Activated naive CD8-positive, alpha-beta T cell treated with anti-CD3 and anti-CD28 coated beads, Interleukin-2, amount 50 U/mL, for 24 hours (primary cell): ENCODE measurements around the gene PLEKHM1.
"Not testable (repeated sequence)": the region's sequence is repeated elsewhere in the genome, so short reads cannot be mapped to it uniquely, and the experiment has no call there.

Experiments used
- ATAC-seq: fragments of 150-1000 bp; cut with Tn5 transposase; one replicate; pipeline ENCODE4 v1.10.0; 2021
- DNase-seq: peaks from one replicate; pipeline ENCODE4 v3.0.0; 2021
- H3K27ac Mint-ChIP-seq: one replicate; pipeline ENCODE4 v1.8.0; 2021; ENCODE audit warnings: mild to moderate bottlenecking, mixed read lengths
- H3K27me3 Mint-ChIP-seq: one replicate; pipeline ENCODE4 v1.8.0; 2021; ENCODE audit warnings: mixed read lengths
- H3K36me3 Mint-ChIP-seq: one replicate; pipeline ENCODE4 v1.8.0; 2021; ENCODE audit warnings: low read depth, mixed read lengths
- H3K4me1 Mint-ChIP-seq: one replicate; pipeline ENCODE4 v1.8.0; 2021; ENCODE audit warnings: mixed read lengths
- H3K4me3 Mint-ChIP-seq: one replicate; pipeline ENCODE4 v1.8.0; 2021; ENCODE audit warnings: mild to moderate bottlenecking, moderate library complexity, mixed read lengths
- H3K9me3 Mint-ChIP-seq: one replicate; pipeline ENCODE4 v1.8.0; 2021; ENCODE audit warnings: mixed read lengths

The PLEKHM1 gene

DNA sequence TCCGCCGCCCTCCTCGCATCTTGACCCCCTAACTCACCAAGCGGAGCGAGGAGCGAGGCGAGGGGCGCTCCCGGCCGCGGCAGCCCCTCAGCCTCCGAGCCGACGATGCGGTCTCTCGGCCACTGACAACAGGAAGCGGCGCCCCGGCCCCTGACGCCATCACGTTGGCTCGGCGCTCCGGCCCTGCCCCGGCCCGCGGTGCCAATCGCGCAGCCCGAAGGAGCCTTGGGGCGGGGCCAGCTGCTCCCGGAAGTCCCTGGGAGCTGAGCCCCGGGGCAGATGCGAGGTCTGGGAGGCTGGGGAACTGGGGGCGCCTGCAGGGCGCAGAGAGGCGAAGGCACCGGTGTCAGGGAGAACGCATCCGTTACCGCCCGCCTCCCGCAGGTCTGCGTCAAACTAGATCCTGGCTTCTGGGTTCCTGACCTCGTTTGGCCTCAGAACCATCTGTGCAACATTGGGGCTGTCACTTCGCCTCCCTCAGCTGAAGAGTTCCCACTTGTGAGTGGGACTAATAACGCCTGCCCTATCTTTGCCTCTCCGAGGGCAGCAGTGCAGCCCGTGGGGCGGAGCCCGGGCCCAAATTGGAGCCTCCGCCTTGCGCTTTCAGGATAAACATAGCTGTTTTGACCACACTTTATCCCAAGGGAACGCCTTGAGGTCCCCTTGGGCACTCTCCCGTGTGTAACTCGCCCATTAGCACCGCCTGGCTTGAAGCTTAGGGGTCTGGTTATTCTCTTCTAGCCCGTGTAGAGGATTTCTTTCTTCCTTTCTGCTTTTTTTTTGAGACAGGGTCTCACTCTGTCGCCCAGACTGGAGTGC is at the start of gene PLEKHM1:
Gene PLEKHM1 (minus strand): TSS at position 107 of the 819 bp plus-strand sequence. CDS start 8,237 bp downstream, outside the sequence.
- peak; percentile 99 for ATAC-seq
- not testable (repeated sequence) for H3K36me3 Mint-ChIP-seq, H3K27me3 Mint-ChIP-seq, H3K9me3 Mint-ChIP-seq
- H3K4me1 Mint-ChIP-seq = peaks cover 19% of the 10 kb centered on the region
- H3K27ac Mint-ChIP-seq = peak within 1 kb of the TSS; percentile 78
- peak; percentile 87 for DNase-seq
- peak within 1 kb of the TSS; percentile 90 for H3K4me3 Mint-ChIP-seq

DNA sequence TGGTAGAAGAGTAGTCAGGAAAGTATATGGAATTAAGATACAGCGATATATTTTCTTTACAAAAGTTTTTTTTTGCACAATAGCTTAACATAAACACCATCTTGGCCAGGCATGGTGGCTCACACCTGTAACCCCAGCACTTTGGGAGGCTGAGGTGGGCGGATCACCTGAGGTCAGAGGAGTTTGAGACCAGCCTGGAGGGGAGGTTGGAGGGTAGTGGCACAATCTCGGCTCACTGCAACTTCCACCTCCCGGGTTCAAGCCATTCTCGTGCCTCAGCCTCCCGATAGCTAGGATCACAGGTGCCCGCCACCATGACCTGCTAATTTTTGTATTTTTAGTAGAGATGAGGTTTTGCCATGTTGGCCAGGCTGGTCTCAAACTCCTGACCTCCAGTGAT is 47.6 kb upstream of the PLEKHM1 start:
- H3K27me3 Mint-ChIP-seq, H3K27ac Mint-ChIP-seq, DNase-seq, H3K4me3 Mint-ChIP-seq, H3K9me3 Mint-ChIP-seq, H3K36me3 Mint-ChIP-seq, H3K4me1 Mint-ChIP-seq, ATAC-seq: not testable (repeated sequence)

DNA sequence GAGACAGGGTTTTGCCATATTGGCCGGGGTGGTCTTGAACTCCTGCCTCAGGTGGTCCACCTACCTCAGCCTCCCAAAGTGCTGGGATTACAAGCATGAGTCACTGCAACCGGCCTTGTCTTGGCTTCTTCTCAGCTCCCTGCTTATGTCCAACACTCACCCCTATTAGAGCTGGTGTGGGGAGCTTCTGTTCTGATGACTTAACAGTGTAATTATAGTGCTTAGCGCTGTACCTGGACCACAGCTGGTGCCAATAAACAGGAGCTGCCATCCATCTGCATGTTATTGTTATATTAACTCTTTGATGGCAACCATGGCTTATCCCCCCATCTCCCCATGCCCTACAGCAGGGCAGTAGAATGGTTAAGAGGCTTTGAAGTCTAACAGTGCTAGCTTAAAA is 15.6 kb upstream of the PLEKHM1 start:
- not testable (repeated sequence) for H3K27me3 Mint-ChIP-seq, H3K27ac Mint-ChIP-seq, DNase-seq, H3K4me3 Mint-ChIP-seq, H3K4me1 Mint-ChIP-seq, H3K9me3 Mint-ChIP-seq, ATAC-seq, H3K36me3 Mint-ChIP-seq

DNA sequence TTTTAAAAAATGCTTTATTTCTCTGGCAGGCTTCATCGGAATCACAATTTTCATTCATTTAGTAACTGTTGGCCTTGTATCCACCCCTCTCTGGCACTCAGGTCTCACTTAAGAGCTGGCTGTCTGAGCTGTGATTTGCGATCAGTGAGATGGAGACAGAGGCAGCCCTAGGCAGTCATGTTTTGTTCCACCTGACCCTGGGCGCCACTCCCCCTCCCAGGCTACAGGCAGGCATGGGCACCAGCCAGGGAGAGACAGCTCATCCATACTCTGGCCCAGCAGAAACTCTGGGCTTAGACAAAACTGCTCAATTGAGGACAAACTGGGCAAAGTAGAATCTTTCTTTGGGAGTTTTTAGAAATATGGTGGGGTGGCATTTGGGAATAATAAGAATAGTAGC is 14.7 kb upstream of the PLEKHM1 start:
- not testable (repeated sequence) for ATAC-seq, H3K4me1 Mint-ChIP-seq, H3K27me3 Mint-ChIP-seq, H3K27ac Mint-ChIP-seq, H3K9me3 Mint-ChIP-seq, H3K36me3 Mint-ChIP-seq, H3K4me3 Mint-ChIP-seq, DNase-seq

DNA sequence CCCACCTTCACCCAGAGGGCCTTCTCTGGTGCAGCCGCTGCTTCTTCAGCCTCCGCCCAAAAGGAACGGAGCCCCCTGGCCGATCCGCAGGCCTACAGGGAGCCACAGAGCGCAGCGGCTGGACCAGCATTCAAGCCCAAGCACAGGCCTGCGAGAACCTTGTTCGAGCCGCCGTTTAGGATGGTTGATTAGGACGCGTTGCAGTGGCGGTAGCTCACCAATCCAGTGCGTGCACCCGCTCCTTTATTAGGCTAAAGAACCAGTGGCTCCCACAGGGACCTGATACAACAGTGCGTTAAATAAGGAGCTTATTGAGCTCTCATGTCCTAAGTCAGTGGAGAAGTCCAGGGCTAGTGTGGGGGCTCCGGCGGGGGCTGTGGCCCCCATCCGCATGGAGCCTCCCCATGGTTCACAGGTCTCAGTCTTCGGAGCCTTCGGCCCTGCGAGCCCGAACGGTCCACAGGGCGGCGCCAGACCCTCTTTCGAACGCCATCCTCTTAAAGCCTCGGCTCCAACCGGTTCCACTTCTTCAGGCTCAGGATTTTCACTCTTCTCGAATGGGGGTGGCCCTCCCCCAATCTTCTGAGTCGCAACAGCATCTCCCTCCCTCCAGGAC is 10.7 kb upstream of the PLEKHM1 start:
- DNase-seq, H3K27ac Mint-ChIP-seq, H3K4me1 Mint-ChIP-seq, H3K4me3 Mint-ChIP-seq, H3K36me3 Mint-ChIP-seq, H3K9me3 Mint-ChIP-seq, H3K27me3 Mint-ChIP-seq: not testable (repeated sequence)
- ATAC-seq = peak; percentile 54

- not testable (repeated sequence) for H3K36me3 Mint-ChIP-seq, DNase-seq, H3K27me3 Mint-ChIP-seq, H3K4me1 Mint-ChIP-seq, H3K27ac Mint-ChIP-seq, ATAC-seq, H3K9me3 Mint-ChIP-seq, H3K4me3 Mint-ChIP-seq
Observed at GRCh38 chr17:45500478-45500877, 10.0 kb upstream of the PLEKHM1 start.

DNA sequence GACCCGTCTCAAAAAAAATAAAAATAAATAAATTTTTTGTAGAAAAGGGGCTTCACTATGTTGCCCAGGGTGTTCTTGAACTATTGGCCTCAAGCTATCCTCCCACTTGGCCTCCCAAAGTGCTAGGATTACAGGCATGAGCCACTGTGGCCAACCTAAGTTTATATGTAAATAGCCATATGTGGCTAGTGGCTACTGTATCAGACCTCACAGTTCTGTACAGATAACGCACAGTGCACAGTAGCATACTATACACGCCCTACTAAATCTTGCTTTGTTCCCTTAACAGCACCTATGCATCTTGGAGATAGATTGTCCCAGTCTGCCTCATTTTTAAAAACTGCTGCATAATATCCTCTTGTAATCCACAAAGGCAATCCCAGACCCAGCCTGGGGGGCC is 8.7 kb upstream of the PLEKHM1 start:
- H3K4me1 Mint-ChIP-seq, H3K27ac Mint-ChIP-seq, H3K9me3 Mint-ChIP-seq, DNase-seq, H3K4me3 Mint-ChIP-seq, H3K36me3 Mint-ChIP-seq, H3K27me3 Mint-ChIP-seq, ATAC-seq: not testable (repeated sequence)

DNA sequence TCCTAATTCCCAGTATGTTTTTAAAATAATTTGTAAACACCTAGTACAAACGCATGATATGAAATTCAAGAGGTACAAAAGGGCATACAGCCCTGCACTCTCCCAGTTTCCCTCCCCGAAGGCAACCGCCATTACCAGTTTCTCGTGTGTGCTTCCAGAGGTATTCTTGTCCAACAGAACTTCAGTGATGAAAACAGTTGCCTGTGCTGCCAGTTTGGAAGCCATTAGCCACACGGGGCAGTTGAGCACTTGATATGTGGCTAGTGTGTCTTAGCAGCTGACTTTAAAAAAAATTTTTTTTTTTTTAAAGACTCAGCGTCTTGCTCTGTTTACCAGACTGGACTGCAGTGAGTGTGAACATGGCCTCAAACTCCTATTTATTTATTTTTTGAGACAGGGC is 7.9 kb upstream of the PLEKHM1 start:
- not testable (repeated sequence) for ATAC-seq, DNase-seq, H3K27ac Mint-ChIP-seq, H3K9me3 Mint-ChIP-seq, H3K27me3 Mint-ChIP-seq, H3K4me3 Mint-ChIP-seq, H3K4me1 Mint-ChIP-seq, H3K36me3 Mint-ChIP-seq

DNA sequence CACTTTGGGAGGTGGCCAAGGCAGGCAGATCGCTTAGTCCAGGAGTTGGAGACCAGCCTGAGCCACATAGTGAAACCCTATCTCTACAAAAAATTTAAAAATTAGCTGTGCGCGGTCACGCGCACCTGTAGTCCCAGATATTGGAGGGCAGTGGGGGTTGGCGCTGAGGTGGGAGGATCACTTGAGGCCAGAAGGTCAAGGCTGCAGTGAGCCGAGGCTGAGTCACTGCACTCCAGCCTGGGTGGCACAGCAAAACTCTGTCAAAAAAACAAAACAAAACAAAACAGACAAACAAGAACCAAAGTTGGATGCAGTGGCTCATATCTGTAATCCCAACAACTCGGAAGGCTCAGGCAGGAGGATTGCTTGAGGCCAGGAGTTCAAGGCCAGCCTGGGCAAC is 6.9 kb upstream of the PLEKHM1 start:
- H3K27me3 Mint-ChIP-seq, H3K27ac Mint-ChIP-seq, DNase-seq, H3K4me1 Mint-ChIP-seq, H3K4me3 Mint-ChIP-seq, ATAC-seq, H3K9me3 Mint-ChIP-seq, H3K36me3 Mint-ChIP-seq: not testable (repeated sequence)

- H3K36me3 Mint-ChIP-seq, DNase-seq, H3K4me1 Mint-ChIP-seq, ATAC-seq, H3K27me3 Mint-ChIP-seq, H3K27ac Mint-ChIP-seq, H3K4me3 Mint-ChIP-seq, H3K9me3 Mint-ChIP-seq: not testable (repeated sequence)
Observed at GRCh38 chr17:45496507-45496906, 6.0 kb upstream of the PLEKHM1 start.

DNA sequence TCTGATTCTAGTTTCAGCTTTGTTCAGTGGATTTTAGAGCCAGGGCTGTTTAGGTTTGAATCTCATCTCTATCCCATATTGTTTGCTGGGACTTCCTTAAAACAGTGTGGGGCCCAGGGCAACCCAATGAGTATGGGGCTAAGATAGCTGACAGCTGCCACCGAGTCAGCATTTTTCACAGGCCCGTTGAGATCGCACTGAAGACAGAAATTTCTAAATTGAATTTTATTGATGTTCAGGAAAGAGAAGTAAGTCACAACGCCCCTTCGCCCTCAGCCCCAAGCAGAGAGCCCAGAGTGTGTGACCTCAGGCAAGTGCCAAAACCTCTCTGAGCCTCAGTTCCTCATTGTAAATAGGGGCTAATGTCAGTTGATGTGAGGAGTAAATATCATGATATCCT is 4.0 kb upstream of the PLEKHM1 start:
- not testable (repeated sequence) for H3K27ac Mint-ChIP-seq, H3K27me3 Mint-ChIP-seq, ATAC-seq, DNase-seq, H3K36me3 Mint-ChIP-seq, H3K9me3 Mint-ChIP-seq, H3K4me3 Mint-ChIP-seq, H3K4me1 Mint-ChIP-seq

DNA sequence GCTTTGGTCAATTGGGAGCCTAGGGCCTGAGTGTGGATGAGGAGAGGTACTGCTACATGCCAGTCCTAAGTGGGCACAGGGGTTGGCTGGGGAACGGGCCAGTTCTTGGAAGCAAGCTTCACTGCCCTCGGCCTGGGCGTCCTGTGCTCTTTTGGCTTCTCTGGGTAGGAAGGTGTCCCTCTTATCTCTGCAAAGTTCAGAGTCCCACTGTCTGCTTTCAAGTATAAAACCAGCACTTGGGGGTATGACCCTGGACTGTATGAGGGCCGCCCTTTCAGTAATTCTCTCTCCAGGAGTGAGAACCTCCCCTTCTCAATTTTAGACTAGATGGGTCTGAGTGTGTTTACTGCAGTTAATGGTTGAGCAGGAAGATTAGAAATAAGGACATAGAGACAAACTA is 1.6 kb upstream of the PLEKHM1 start:
- H3K36me3 Mint-ChIP-seq, H3K4me3 Mint-ChIP-seq, DNase-seq, H3K27ac Mint-ChIP-seq, H3K27me3 Mint-ChIP-seq, H3K9me3 Mint-ChIP-seq, ATAC-seq: not testable (repeated sequence)
- H3K4me1 Mint-ChIP-seq = peaks cover 19% of the 10 kb centered on the region

- Mint-ChIP-seq H3K4me1 (peaks cover 19% of the 10 kb centered on the region), H3K4me3 (peak overlapping the region; percentile 90), H3K27ac (peak overlapping the region; percentile 78)
- not testable (repeated sequence) for H3K27me3 Mint-ChIP-seq, H3K9me3 Mint-ChIP-seq, H3K36me3 Mint-ChIP-seq
- ATAC-seq = peak; percentile 10
- DNase-seq = peak; percentile 18
Observed at GRCh38 chr17:45490198-45490597, 323 bp downstream of the PLEKHM1 start.

DNA sequence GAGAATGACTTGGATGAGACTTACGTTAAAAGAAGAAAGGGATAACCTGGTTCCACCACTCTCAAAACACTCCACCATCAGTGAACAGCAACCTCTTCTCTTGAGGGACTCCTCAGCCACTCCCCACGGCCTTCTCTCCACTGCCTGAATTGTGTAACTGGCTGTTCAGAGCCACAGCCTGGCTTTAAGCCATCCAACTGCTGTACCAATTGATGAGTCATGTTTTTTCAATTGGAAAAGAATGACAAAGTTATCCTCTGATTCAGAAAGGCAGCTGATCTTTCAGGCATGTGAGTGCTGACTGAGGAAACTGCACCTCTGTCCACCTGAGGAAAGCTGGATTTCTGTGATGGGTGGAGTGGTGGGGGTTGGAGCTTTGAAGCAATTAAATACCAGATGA is 2.8 kb downstream of the PLEKHM1 start:
- not testable (repeated sequence) for H3K9me3 Mint-ChIP-seq, H3K27me3 Mint-ChIP-seq, H3K27ac Mint-ChIP-seq, DNase-seq, H3K4me3 Mint-ChIP-seq, H3K36me3 Mint-ChIP-seq, ATAC-seq
- peaks cover 28% of the 10 kb centered on the region for H3K4me1 Mint-ChIP-seq

GRCh38 chr17:45483591-45484216 is 6.8 kb downstream of the PLEKHM1 start:
- H3K9me3 Mint-ChIP-seq, H3K27me3 Mint-ChIP-seq, DNase-seq, ATAC-seq, H3K36me3 Mint-ChIP-seq: not testable (repeated sequence)
- H3K4me1 Mint-ChIP-seq = peaks cover 16% of the 10 kb centered on the region
- H3K27ac Mint-ChIP-seq = peak overlapping the region; percentile 7
- peak overlapping the region; percentile 6 for H3K4me3 Mint-ChIP-seq
